Astrocyte (in vitro differentiated cells and primary cell): ENCODE results near the gene GSTM2. TPM values are rescaled to one million over a fixed set of nuclear protein-coding genes. Genes with fewer than 3 reads are reported as not detected.

Experiments used
- DNase-seq: peaks from one replicate; pipeline ENCODE4 v3.0.0-alpha.2; 2010; ENCODE audit warnings: low read depth
- FAIRE-seq: peaks from 2 replicates; lab custom pipeline; 2011; peaks lifted over from hg19 to GRCh38; lab: Jason Lieb, UNC
- H2AFZ ChIP-seq: 2 replicates; pipeline ENCODE4 v1.6.0; 2012; ENCODE audit warnings: low read depth, low read length, inconsistent platforms
- H3K27ac ChIP-seq: 2 replicates; pipeline ENCODE4 v1.5.1; 2011; ENCODE audit warnings: low read depth, low read length, inconsistent platforms
- H3K27me3 ChIP-seq: 2 replicates; pipeline ENCODE4 v1.6.0; 2011; ENCODE audit warnings: low read length, inconsistent platforms; ENCODE audit not compliant: insufficient read depth
- H3K36me3 ChIP-seq: 2 replicates; pipeline ENCODE4 v1.5.1; 2011; ENCODE audit warnings: low read length, inconsistent platforms; ENCODE audit not compliant: insufficient read depth
- H3K4me1 ChIP-seq: 2 replicates; pipeline ENCODE4 v1.5.1; 2011; ENCODE audit warnings: low read length, inconsistent platforms; ENCODE audit not compliant: insufficient read depth
- H3K4me2 ChIP-seq: 2 replicates; pipeline ENCODE4 v1.6.0; 2012; ENCODE audit warnings: low read length, inconsistent platforms
- H3K4me3 ChIP-seq: 2 replicates; pipeline ENCODE4 v1.5.1; 2011; ENCODE audit warnings: low read depth, mild to moderate bottlenecking, low read length, inconsistent platforms; ENCODE audit not compliant: insufficient read depth
- H3K79me2 ChIP-seq: 2 replicates; pipeline ENCODE4 v1.6.0; 2012; ENCODE audit warnings: mild to moderate bottlenecking, low read length, inconsistent platforms; ENCODE audit not compliant: insufficient read depth
- H3K9ac ChIP-seq: 2 replicates; pipeline ENCODE4 v1.6.0; 2012; ENCODE audit warnings: mild to moderate bottlenecking, low read length, inconsistent platforms
- H3K9me3 ChIP-seq: 2 replicates; pipeline ENCODE4 v1.5.1; 2012; ENCODE audit warnings: low read depth, mild to moderate bottlenecking, low read length, inconsistent platforms; ENCODE audit not compliant: insufficient read depth
- H4K20me1 ChIP-seq: 2 replicates; pipeline ENCODE4 v1.6.0; 2012; ENCODE audit warnings: low read length, inconsistent platforms; ENCODE audit not compliant: insufficient read depth
- H3K27ac Mint-ChIP-seq: one replicate; pipeline ENCODE4 v1.8.0; 2021; ENCODE audit warnings: mild to moderate bottlenecking, mixed read lengths; ENCODE audit not compliant: unreplicated experiment
- H3K27me3 Mint-ChIP-seq: one replicate; pipeline ENCODE4 v1.8.0; 2021; ENCODE audit warnings: low read depth, mixed read lengths; ENCODE audit not compliant: unreplicated experiment
- H3K36me3 Mint-ChIP-seq: one replicate; pipeline ENCODE4 v1.8.0; 2021; ENCODE audit warnings: low read depth, mixed read lengths; ENCODE audit not compliant: unreplicated experiment
- H3K4me1 Mint-ChIP-seq: one replicate; pipeline ENCODE4 v1.8.0; 2021; ENCODE audit warnings: low read depth, mixed read lengths; ENCODE audit not compliant: unreplicated experiment
- H3K4me3 Mint-ChIP-seq: one replicate; pipeline ENCODE4 v1.8.0; 2021; ENCODE audit warnings: mild to moderate bottlenecking, moderate library complexity, mixed read lengths; ENCODE audit not compliant: unreplicated experiment
- H3K9me3 Mint-ChIP-seq: one replicate; pipeline ENCODE4 v1.8.0; 2021; ENCODE audit warnings: mild to moderate bottlenecking, mixed read lengths; ENCODE audit not compliant: unreplicated experiment
- EZH2 ChIP-seq: IDR thresholded peaks from 2 replicates; pipeline ENCODE4 v1.6.1; 2012; ENCODE audit warnings: mild to moderate bottlenecking, low read length, inconsistent platforms; ENCODE audit not compliant: insufficient read depth
- total RNA-seq: library from RNA; stranded (reverse); gene quantifications from 2 replicates; pipeline ENCODE4 v1.2.1, GENCODE V29; 2021
- TF ChIP-seq, protein P1 (sequence below): IDR thresholded peaks from 2 replicates; pipeline ENCODE4 v1.5.1; 2011; ENCODE audit warnings: low read depth, mild to moderate bottlenecking, inconsistent platforms, low read length, moderate library complexity; ENCODE audit not compliant: insufficient read depth

The GSTM2 gene
- total RNA-seq, 1 donor from 2014 or later, result 13.4 TPM

DNA sequence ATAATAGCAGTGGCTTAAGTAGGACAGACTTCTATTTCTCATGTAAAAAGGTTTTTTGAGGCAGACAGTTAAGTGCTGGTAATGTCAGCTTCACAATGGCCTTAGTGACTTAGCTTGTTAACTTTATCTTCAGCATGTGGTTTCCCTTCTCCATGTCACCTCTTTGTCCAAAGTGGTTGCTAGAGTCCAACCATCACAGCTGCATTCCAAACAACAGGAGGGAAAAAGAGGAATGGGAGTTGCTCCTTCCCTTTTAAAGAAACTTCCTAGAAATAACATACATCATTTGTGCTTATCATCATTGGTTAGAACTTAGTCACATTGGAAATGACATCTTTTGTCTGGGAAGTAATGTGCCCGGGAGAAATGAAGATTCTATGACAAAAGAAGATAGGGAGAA lies 54.1 kb downstream of the GSTM2 start:
- Mint-ChIP-seq H3K4me3 (no peak overlapping the region), H3K9me3 (peaks cover 5% of the 10 kb centered on the region), H3K27ac (no peak overlapping the region), H3K4me1 (peaks cover 4% of the 10 kb centered on the region), H3K36me3 (no peaks in the 10 kb centered on the region), H3K27me3 (peaks cover 9% of the 10 kb centered on the region)
- TF ChIP-seq EZH2, result no peak
- TF ChIP-seq, protein P1, sequence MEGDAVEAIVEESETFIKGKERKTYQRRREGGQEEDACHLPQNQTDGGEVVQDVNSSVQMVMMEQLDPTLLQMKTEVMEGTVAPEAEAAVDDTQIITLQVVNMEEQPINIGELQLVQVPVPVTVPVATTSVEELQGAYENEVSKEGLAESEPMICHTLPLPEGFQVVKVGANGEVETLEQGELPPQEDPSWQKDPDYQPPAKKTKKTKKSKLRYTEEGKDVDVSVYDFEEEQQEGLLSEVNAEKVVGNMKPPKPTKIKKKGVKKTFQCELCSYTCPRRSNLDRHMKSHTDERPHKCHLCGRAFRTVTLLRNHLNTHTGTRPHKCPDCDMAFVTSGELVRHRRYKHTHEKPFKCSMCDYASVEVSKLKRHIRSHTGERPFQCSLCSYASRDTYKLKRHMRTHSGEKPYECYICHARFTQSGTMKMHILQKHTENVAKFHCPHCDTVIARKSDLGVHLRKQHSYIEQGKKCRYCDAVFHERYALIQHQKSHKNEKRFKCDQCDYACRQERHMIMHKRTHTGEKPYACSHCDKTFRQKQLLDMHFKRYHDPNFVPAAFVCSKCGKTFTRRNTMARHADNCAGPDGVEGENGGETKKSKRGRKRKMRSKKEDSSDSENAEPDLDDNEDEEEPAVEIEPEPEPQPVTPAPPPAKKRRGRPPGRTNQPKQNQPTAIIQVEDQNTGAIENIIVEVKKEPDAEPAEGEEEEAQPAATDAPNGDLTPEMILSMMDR, result no peak
- no peak overlapping the region for H2AFZ ChIP-seq
- no peaks in the 10 kb centered on the region for H3K79me2 ChIP-seq
- no peaks in the 10 kb centered on the region for H3K9me3 ChIP-seq
- no peak for FAIRE-seq
- no peak overlapping the region for H3K4me2 ChIP-seq
- H3K27me3 ChIP-seq, result no peaks in the 10 kb centered on the region
- DNase-seq, result no peak
- H3K4me1 ChIP-seq, result peaks cover 6% of the 10 kb centered on the region
- H3K9ac ChIP-seq, result no peak overlapping the region
- H3K36me3 ChIP-seq, result no peaks in the 10 kb centered on the region
- no peak overlapping the region for H3K4me3 ChIP-seq
- H4K20me1 ChIP-seq, result no peaks in the 10 kb centered on the region
- no peak overlapping the region for H3K27ac ChIP-seq

DNA sequence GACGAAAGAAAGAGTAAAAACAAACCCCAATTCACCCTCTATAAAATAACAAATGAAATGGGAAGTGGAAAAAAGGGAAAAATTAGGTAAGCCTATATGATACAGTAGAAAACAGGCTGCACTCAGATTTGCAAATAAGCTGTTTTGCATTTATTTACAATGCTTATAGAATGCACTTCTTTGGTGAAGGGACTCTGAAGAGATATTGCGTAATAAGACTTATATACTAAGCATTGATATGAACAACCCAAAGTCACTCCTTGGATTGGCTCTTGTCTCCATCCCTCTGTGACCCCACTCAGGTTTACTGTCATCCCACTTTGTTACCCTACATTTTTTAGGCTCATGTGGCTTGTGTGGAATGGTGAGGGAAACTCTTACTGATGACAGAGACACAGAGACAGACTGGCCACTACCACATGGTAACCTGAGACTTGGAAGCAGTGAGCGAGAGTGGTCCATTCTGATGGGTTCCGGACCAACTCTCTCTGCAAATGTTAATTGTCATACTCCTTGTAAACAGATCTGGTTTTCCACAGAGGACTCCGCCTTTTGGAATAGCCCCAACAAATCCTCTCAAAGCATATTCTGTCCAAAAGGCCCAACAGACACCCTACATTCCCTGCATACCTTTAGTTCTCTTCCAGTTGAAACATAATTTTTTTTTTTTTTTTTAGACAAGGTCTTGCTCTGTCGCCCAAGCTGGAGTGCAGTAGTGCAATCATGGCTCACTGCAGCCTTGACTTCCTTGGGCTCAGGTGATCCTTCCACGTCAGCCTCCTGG lies 55.2 kb downstream of the GSTM2 start:
- Mint-ChIP-seq H3K9me3 (peaks cover 6% of the 10 kb centered on the region), H3K4me3 (no peak overlapping the region), H3K27ac (no peak overlapping the region), H3K27me3 (peaks cover 2% of the 10 kb centered on the region), H3K36me3 (no peaks in the 10 kb centered on the region), H3K4me1 (peaks cover 4% of the 10 kb centered on the region)
- Histone ChIP-seq H3K36me3 (no peaks in the 10 kb centered on the region), H3K4me1 (peaks cover 6% of the 10 kb centered on the region), H3K4me2 (no peak overlapping the region), H3K27me3 (no peaks in the 10 kb centered on the region), H3K79me2 (no peaks in the 10 kb centered on the region), H3K27ac (no peak overlapping the region), H3K4me3 (no peak overlapping the region), H4K20me1 (no peaks in the 10 kb centered on the region), H3K9ac (no peak overlapping the region), H2AFZ (no peak overlapping the region), H3K9me3 (no peaks in the 10 kb centered on the region)
- TF ChIP-seq, protein P1, result no peak
- TF ChIP-seq EZH2, result no peak
- DNase-seq (peak; percentile 4), FAIRE-seq (no peak)

Other genes starting within 250 kb of the GSTM2 start
- gene PSMA5, start 241.6 kb upstream of the GSTM2 start, total RNA-seq, result 143 and 148 TPM in 2 replicates
- gene SYPL2, start 201.5 kb upstream of the GSTM2 start, total RNA-seq, result 0.70 and 0.77 TPM in 2 replicates
- 5.5 and 6.2 TPM in 2 replicates for gene ATXN7L2, start 184.2 kb upstream of the GSTM2 start, total RNA-seq
- 9.4 and 11.9 TPM in 2 replicates for gene CYB561D1, start 174.0 kb upstream of the GSTM2 start, total RNA-seq
- 1.2 and 1.8 TPM in 2 replicates for gene AMIGO1, start 158.3 kb upstream of the GSTM2 start, total RNA-seq
- not detected in 2 replicates for gene GPR61, start 128.2 kb upstream of the GSTM2 start, total RNA-seq
- 15.3 and 16.1 TPM in 2 replicates for gene GNAI3, start 119.4 kb upstream of the GSTM2 start, total RNA-seq
- not detected in 2 replicates for gene GNAT2, start 48.4 kb upstream of the GSTM2 start, total RNA-seq
- 155 and 156 TPM in 2 replicates for gene AMPD2, start 48.2 kb upstream of the GSTM2 start, total RNA-seq
- 4.4 and 4.6 TPM in 2 replicates for gene GSTM4, start 12.0 kb upstream of the GSTM2 start, total RNA-seq
- not detected in 2 replicates for gene GSTM1, start 19.8 kb downstream of the GSTM2 start, total RNA-seq
- not detected in 2 replicates for gene GSTM5, start 44.2 kb downstream of the GSTM2 start, total RNA-seq
- gene GSTM3, start 73.0 kb downstream of the GSTM2 start, total RNA-seq, result 25.4 and 26.1 TPM in 2 replicates
- gene EPS8L3, start 95.9 kb downstream of the GSTM2 start, total RNA-seq, result not detected in 2 replicates
- 12.3 and 17.5 TPM in 2 replicates for gene CSF1, start 242.8 kb downstream of the GSTM2 start, total RNA-seq